Activated CD4-positive, alpha-beta T cell treated with anti-CD3 and anti-CD28 coated beads, Interleukin-10, Interleukin-2, amounts not matched to agents 100 ng/mL and 50 ng/mL, durations not matched to agents 16 hours and 8 hours (primary cell): Measurements from ENCODE around the gene ZNF536.
"Not testable (repeated sequence)": the region's sequence is repeated elsewhere in the genome, so short reads cannot be mapped to it uniquely, and the experiment has no call there.

Experiments used
- DNase-seq: peaks from one replicate; pipeline ENCODE4 v3.0.0-alpha.2; 2020

The ZNF536 gene

GRCh38 chr19:30448386-30449077, 76.3 kb downstream of the ZNF536 start:
- no peak for DNase-seq

GRCh38 chr19:30449078-30449590, 77.0 kb downstream of the ZNF536 start:
- no peak for DNase-seq

GRCh38 chr19:30449673-30450072, 77.5 kb downstream of the ZNF536 start:
- DNase-seq: no peak

GRCh38 chr19:30450100-30450499, 77.9 kb downstream of the ZNF536 start:
- no peak for DNase-seq

GRCh38 chr19:30450835-30451321, 78.7 kb downstream of the ZNF536 start:
- DNase-seq: no peak

GRCh38 chr19:30452931-30453330, 80.7 kb downstream of the ZNF536 start:
- no peak for DNase-seq

GRCh38 chr19:30453743-30454142, 81.6 kb downstream of the ZNF536 start:
- DNase-seq: no peak

GRCh38 chr19:30455881-30456280, 83.7 kb downstream of the ZNF536 start:
- DNase-seq: no peak

- DNase-seq: no peak
These were observed 85.3 kb downstream of the ZNF536 start for GRCh38 chr19:30457484-30457883.

GRCh38 chr19:30459859-30460258, 87.7 kb downstream of the ZNF536 start:
- no peak for DNase-seq

- no peak for DNase-seq
These were observed 92.0 kb downstream of the ZNF536 start for GRCh38 chr19:30464162-30464561.

- not testable (repeated sequence) for DNase-seq
These were observed 94.4 kb downstream of the ZNF536 start for GRCh38 chr19:30466598-30466997.

GRCh38 chr19:30467239-30467638, 95.1 kb downstream of the ZNF536 start:
- no peak for DNase-seq

- no peak for DNase-seq
These were observed 97.6 kb downstream of the ZNF536 start for GRCh38 chr19:30469774-30470173.

GRCh38 chr19:30471441-30471840, 99.3 kb downstream of the ZNF536 start:
- no peak for DNase-seq

- no peak for DNase-seq
These were observed 101.2 kb downstream of the ZNF536 start for GRCh38 chr19:30473334-30473867.

- DNase-seq: no peak
These were observed 104.8 kb downstream of the ZNF536 start for GRCh38 chr19:30476997-30477396.

- DNase-seq: no peak
These were observed 107.0 kb downstream of the ZNF536 start for GRCh38 chr19:30479231-30479630.

- no peak for DNase-seq
These were observed 107.9 kb downstream of the ZNF536 start for GRCh38 chr19:30480097-30480496.

GRCh38 chr19:30481063-30481462, 108.9 kb downstream of the ZNF536 start:
- no peak for DNase-seq

GRCh38 chr19:30481823-30482222, 109.6 kb downstream of the ZNF536 start:
- DNase-seq: no peak

GRCh38 chr19:30482956-30483355, 110.8 kb downstream of the ZNF536 start:
- no peak for DNase-seq

- not testable (repeated sequence) for DNase-seq
These were observed 114.1 kb downstream of the ZNF536 start for GRCh38 chr19:30486250-30486649.

- DNase-seq: no peak
These were observed 115.0 kb downstream of the ZNF536 start for GRCh38 chr19:30487178-30487577.

GRCh38 chr19:30488191-30488590, 116.0 kb downstream of the ZNF536 start:
- no peak for DNase-seq
